ENCODE measurements around the gene IRF2BPL.

GRCh38 chr14:77018785-77019184 is 9.7 kb downstream of the IRF2BPL start:
- TF ChIP-seq SIN3A (IDR thresholded peaks at IDR 0.05; ENCODE audit: borderline replicate concordance, insufficient read depth, low read depth, low read length) = no peak
- no peak for TF ChIP-seq CTCF (IDR thresholded peaks at IDR 0.05)
- TF ChIP-seq POLR2AphosphoS5 (IDR thresholded peaks at IDR 0.05; ENCODE audit: low read depth, low read length) = no peak
- TF ChIP-seq REST (IDR thresholded peaks at IDR 0.05; ENCODE audit: insufficient read depth in 1 of 2, low read depth in 2 of 2, low read length in 1 of 2) = no peak

Measured in Panc1 (cell line).